GM12874 (cell line): ENCODE measurements around the gene TRMT112.

ENCODE experiments used
- TF ChIP-seq, protein P1 (sequence below): IDR thresholded peaks from 2 replicates; pipeline ENCODE4 v1.5.1; 2011; ENCODE audit warnings: low read depth, mild to moderate bottlenecking, control low read depth, low read length, moderate library complexity; ENCODE audit not compliant: insufficient read depth

The TRMT112 gene

GRCh38 chr11:64295760-64296159 lies 21.6 kb downstream of the TRMT112 start:
- TF ChIP-seq, protein P1, sequence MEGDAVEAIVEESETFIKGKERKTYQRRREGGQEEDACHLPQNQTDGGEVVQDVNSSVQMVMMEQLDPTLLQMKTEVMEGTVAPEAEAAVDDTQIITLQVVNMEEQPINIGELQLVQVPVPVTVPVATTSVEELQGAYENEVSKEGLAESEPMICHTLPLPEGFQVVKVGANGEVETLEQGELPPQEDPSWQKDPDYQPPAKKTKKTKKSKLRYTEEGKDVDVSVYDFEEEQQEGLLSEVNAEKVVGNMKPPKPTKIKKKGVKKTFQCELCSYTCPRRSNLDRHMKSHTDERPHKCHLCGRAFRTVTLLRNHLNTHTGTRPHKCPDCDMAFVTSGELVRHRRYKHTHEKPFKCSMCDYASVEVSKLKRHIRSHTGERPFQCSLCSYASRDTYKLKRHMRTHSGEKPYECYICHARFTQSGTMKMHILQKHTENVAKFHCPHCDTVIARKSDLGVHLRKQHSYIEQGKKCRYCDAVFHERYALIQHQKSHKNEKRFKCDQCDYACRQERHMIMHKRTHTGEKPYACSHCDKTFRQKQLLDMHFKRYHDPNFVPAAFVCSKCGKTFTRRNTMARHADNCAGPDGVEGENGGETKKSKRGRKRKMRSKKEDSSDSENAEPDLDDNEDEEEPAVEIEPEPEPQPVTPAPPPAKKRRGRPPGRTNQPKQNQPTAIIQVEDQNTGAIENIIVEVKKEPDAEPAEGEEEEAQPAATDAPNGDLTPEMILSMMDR, result no peak

GRCh38 chr11:64294774-64295173 lies 22.6 kb downstream of the TRMT112 start:
- TF ChIP-seq, protein P1, result no peak

DNA sequence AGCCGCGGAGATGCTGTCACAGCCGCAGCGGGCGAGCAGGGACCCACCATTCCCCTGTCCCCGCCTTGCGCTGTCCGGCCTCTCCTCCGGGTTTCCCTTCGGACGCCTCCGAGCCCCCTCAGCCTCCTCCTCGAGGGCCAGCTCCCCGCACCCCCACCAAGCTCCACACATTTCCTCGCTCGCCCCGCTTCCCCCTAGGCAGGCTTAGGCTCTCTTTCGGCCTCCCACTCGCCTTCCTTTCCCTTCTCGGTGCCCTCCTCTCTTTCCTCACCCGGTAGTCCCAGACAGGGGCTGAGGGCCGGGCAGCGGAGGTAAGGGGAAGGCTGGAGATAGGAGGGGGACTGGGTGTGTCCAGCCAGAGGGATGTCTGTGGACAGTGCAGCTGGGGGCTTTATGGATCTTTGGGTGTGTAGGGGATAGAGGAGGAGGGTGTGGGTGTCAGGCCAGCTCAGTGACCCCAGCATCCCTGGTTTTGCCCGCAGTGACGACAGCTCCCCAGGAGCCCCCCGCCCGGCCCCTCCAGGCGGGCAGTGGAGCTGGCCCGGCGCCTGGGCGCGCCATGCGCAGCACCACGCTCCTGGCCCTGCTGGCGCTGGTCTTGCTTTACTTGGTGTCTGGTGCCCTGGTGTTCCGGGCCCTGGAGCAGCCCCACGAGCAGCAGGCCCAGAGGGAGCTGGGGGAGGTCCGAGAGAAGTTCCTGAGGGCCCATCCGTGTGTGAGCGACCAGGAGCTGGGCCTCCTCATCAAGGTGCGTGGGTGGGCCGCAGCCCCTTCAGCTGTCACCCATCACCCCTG lies 24.7 kb downstream of the TRMT112 start:
- TF ChIP-seq, protein P1, result no peak

DNA sequence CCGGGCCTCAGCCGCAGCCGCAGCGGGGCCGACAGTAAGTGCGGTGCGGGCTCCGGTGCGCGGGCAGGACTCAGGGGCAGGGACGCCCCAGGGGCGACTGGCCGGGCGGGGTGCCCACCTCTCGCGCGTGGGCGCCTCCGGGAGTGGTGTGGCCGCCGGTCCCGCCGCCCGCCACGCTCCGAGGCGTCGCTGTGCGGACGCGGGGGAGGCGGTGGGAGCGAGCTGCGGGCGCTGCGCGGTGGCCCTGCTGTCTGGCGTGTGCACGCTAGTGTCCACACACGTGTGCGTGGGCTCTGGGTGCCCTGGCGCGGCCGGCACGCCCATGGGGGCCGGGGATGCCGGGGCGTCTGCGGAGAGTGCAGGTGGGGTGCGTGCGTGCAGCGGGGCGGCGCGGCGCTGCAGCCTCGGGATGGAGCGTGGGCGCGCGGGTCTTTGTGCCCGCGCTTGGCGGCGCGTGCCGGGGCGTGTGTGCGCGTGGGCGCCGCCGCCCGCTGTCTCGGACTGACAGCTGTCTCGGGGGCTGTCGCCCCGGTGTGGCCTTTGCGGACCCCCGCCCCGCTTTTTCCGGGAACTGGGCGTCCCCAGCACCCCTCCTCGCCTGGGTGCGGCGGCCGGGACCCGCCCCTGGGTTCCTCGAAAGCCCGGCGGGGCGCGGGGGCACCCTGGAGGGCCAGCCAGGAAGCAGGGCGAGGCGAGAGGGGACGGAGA lies 25.5 kb downstream of the TRMT112 start:
- TF ChIP-seq, protein P1, result no peak

- TF ChIP-seq, protein P1, result no peak
Measured at GRCh38 chr11:64291262-64291751, 26.1 kb downstream of the TRMT112 start, which contains the start of gene KCNK4. Gene KCNK4 (plus strand): TSS chr11:64291302. CDS start chr11:64293019, 1,717 bp downstream.

- TF ChIP-seq, protein P1, result no peak
Measured at GRCh38 chr11:64290352-64291261, 26.8 kb downstream of the TRMT112 start.
